ENCODE data around the gene ZNF474.
A peak's percentile ranks its signal among the peaks of the same experiment; 100 is the strongest.

ZNF474 gene

DNA sequence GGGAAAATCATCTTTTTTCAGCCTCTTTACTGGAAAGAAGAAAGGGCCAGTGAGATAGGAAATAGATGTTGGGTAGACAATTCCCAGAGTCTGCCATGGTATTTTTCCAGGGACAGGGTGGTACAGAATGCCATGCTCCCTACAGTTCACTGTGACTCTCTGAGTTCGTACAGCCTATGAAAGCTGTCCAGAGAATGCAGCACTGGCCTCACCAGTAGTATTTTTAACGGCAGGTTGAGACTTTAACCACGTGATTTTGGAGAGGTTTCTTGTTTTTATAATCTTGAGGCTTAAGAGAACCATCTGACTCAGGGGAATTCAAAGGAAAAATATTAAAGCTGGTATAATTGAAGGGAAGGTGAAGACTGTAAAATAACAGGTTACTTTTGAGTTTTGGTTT, 10.1 kb upstream of the ZNF474 start:
- DNase-seq, result no peak

DNA sequence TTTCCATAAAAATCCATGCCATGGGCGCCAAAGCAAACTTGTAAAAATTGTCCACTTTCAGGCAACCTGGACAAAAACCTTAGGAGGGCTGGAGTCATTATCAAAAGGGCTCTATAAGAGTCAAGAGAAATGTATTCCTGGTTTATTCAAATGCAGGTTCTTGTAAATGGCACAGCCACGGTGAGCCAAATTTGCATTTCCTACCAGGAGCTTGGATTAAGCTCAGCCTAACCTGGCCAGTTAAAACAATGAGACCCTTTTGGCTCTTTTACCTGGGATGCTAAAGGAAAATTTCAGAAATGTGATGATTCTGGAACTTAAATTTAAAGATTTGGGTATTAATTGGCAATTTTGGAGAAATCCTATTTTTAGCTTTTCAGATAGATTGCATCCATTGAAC, 8.9 kb upstream of the ZNF474 start:
- no peak for DNase-seq

DNA sequence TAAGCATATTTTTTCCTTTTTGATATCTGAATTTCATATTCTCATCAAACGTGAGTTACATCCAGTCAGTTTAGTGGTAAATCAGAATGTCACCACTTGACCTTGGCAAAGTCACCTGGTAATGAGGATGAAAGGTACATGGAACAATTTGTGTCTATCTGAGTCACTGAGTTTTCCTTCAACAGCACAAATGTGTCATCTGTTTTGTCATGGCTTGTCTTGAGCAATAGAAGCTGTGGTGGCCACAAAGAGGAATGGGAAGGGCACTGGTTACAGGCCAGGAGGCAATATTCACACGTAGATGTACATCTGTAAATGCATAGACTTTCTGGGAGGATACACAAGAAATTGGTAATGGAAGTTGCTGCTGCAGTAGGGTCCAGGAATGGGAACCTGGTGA, 8.4 kb upstream of the ZNF474 start:
- DNase-seq, result no peak

DNA sequence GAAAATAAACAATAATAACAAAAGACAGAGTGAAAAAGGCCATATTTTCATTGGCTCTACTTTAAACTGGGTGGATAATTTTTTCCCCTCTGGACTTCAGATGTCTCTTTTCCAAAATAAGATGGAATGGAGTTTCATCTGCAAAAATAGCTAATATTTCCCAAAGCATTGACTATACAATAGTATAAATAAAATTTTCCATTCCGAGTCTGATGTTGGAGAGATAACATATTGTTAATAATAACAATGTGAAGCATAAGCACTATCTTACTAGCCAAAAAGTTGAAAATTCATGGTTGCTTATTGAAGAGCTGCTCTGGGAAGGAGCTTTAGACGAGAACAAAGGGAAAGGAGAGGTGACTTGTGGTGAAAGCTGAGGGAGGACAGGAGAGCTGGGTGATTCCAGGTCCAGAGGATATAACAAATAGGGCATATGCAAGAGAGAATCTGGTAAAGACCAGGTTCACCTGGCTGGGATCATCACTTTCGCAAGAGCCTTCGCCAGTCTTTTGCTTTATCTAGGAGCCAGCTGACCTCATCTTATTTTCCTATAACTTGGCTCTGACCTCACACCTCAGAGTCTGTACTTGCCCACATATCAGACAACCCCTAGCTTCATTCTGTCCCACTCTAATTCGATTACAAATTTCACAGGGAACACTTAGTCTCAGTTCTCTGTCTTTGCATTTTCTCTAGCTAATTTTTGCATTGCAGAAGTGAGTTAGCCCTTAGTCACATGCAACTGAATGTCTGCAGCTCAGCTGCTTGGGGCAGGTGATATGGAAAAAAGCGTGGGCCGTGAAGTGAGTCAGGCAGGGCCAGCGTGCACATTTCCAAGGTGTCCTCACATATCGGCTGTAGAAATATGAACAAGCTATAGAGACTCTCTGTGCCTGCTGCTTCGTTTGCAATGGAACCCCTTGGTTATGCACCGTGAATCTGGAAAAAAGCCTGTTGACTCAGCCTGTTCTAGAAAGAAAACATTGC, 7.6 kb upstream of the ZNF474 start:
- DNase-seq, result no peak

DNA sequence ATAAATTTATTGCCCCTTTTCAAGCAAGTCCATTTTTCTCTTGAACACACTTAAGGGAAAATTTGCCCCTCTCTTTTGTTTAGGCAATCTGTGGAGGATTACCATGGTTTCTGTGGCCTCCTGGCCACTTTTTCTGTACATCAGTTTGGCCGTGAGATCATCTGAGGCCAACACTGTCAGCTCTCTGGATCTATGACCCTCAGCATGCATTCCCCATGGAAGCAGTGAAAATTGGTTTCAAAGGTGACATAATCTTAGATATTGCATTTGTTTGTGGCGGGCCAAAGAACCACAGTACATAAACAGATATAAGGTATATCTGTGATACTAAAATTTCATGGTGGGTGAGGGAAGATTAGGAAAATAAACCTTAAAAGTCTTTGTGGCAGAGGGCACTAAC, 4.6 kb upstream of the ZNF474 start:
- DNase-seq, result no peak

DNA sequence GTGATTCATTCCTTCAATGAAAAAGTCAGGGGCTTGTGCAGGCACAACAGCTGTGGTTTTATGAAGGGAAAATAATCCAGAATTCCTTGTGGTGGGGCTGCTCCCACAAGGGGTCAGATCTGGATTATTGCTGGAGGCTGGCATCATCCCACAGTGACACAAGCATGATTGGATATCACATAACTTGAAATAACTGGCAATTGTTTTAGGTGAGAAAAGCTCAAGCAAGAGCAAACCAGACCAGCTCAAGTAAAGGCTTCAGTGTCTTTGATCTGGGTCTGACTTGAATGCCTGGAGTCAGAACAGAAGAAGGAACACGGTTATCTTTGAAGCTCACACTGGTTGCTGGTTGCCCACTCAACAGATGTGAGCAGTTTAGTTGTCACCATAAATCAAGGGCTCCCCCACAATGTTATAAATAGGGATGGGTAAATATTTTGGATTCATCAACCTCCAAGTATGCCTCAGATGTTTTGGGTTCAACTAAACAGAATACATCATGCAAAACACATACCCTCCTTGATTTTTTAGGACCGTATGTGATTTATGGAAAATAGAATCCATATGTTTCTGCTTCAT, 3.1 kb upstream of the ZNF474 start:
- DNase-seq, result peak; percentile 45

DNA sequence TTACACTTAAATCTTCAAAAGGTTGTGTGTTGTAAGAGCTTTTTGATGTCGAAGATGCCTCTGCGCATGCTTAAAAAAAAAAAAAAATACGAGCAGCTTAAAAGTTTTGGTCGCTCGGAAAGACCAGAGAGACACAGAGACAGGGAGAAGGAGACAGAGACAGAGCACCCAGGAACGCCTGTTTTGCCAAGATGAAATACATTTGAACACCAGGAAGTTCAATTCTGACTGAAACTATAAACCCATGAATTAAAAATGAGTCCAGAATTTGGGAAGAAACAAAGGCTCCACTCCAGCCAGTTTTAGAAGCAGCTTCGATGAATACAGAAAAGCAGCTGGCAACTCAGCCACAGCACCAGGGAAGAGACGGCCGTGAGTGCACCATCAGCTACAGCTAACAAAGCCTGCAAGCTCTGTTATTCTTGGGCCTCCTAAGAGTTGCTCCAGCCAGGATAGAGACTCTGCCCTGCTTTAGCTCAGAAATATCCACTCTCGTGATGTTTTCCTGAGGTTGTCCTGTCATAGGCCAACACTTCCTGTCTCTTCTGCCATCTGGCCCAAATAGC, 2.5 kb upstream of the ZNF474 start:
- no peak for DNase-seq

DNA sequence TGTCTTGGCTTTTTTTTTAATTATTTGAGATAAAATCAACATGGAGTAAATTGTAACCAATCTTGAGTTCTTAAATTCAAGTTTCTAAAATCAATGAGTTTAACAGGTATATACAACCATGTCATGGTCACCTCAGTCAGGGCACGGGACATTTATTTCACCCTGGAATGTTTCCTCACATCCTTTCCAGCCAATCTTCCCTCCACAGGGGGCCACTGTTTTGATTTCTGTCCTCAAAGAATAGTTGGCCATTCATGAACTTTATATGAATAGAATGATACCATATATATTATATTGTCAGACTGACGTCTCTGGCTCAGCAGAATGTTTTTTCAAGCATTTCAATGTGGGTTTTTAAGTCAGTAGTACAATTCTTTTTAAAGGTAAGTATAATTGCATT, 806 bp downstream of the ZNF474 start:
- no peak for DNase-seq

DNA sequence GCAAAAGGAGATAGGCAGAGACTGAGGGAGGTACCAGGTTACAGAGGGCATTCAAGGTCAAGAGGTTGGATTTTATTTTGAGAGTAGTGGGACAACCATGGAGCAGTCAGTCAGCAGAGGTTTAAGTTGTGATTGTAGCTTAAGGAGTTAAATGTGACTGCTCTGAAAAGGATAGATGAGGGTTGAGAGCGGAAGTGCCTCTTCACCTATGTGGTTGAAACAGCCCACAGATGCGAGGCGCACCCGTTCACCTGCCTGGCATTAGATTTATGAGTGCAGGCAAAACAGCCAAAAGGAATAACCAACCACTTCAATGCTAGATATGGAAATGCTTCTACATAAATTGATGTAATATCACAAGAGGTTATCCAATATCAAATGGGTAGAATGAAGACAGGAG, 8.4 kb downstream of the ZNF474 start:
- DNase-seq, result no peak

DNA sequence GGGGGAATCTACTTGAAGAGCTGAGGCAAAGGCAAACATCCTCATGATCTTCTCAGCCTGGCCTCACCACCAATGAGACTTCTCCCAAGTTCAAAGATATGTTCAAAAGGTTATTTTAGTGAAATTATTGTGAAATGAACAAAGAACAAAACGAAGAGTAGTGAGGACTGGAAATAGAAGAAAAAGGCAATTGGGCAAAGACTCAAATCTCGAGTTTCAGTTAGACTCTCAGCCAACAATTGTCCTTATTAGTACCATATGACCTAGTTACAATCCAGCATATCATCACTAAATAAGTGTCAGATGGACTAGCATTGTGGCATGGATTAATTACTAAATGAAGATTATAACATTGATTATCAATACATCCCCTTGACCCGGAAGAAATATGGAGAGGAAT, 9.0 kb downstream of the ZNF474 start:
- DNase-seq, result no peak

DNA sequence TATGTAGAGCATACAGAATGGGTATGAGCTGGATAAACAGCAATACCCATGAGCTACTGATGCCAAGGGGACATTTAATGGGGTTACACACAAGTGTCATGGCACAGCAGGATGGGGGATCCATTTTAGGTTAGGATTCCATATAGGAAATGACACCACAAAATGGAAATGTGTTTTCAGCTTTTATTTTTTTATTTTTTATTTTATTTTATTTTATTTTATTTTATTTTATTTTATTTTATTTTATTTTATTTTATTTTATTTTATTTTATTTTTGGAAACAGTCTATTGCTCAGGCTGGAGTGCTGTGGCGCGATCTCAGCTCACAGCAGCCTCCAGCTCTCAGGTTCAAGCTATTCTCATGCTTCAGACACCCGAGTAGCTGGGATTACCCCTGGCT, 11.6 kb downstream of the ZNF474 start:
- DNase-seq, result no peak

DNA sequence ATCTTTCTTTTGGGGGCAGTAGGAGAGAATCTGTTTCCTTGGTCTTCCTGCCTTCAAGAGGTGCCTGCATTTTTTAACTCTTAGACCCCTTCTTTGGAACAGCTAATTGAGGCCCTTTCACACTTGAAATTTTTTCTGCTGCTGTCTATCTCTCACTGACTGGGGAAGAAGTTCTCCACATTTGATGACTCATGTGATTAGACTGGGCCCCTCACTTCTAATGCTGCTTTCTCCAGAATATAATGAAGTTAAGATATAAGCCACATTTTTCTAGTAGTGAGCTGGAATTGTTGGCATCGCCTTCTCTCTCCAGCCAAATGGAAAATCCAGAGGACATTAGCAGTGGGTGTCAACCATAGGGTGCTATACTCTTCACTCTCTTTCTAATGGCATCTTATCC, 12.4 kb downstream of the ZNF474 start:
- no peak for DNase-seq

DNA sequence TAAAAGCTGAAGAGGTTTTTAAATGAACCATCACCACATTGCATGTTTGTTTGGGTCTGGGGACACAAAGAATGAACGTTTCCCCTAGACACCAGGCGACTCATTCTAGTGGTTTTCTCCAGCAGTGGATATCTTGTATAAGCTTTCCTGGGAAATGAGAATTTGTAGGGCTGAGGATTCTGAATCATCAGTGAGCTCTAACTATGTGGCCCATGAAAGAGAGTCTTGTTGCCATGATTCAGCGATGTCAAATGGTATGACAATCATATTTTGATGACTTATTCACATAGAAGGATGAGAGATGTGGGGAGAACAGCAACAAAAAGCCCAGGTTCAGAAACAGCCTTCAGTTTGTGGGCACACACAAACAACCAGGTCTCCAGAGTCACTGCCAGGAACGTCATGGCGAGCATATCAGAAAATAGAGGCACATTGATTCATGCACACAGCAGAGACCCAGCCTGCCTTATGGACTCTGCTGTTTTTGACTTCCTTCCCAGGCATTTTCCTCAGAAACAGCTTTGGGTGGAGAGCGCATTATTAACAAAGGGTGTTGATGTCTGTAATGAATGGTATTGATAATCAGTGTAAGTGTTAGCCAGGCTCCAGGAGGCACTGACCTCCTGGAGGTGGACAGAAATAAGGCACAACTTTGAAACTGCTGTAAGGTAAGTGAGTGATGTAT, 13.3 kb downstream of the ZNF474 start:
- no peak for DNase-seq

DNA sequence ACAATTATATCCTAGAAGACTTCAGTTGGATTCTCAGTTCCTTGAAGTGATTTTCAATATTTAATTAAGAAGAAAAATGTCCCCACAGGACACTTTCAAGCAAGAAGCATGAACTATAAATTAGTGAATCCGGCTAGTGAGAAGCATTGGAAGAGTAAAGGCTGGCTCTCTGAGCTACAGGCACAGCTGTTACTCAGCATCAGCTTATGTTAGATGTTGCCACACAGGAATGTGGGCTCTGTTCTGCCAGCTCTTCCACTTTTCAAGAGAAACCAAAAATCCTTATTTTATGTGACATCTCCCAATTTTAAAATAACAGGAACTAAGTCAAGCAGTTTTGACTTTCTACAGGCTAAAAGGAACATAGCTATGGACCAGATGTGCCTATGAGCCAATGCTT, 14.9 kb downstream of the ZNF474 start:
- DNase-seq, result no peak

DNA sequence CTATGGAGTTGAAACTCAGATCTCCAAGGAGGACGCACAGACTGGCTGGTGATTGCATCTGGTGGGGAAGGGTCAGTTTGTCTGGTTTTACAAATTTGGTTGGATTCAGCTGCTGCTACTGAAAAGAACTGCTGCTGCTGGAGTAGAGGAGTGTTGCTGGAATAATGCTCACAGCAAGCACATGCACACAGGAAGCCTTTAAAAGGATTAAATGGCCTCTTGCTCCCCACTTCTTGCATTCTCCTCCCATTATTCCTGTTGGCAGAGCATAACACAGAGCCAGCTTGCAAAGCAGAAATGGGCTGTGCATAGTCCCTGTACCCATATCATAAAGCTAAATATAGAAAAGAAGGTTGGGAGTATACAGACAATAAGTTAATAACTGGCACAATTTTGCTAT, 16.6 kb downstream of the ZNF474 start:
- no peak for DNase-seq

DNA sequence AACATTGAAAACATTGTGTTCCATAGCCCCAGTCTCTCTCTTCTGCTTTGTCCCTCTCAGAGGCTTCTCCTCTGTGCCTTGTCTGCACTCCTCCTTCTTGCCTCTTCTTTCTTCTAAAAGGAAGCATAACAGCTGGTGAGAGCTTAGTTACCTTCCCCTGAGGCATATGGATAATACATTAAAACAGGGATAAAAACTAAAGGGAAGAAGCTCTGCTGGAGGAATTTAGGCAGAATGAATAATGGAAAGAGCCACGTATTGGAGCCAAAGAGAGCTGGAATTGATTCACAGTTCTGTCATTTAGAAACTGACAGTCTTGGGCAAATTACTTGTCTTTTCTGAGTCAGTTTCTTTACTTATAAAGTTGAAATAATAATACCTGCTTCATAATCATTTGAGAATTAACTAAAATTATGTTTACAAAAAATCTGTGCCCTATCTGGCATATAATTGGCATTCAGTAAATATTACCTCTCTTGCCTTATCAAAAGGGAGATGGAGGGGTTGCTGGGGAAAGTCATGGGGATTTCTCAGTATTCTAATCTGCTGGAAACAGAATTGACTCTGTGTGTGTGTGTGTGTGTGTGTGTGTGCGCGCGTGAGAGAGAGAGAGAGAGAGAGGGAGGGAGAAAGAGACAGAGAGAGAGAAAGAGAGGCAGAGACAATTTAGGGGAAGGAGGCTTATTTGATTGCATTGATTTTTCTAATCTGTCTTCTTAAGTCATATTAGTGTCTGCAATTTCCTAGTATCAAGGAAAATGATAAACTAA, 20.2 kb downstream of the ZNF474 start:
- DNase-seq, result no peak

DNA sequence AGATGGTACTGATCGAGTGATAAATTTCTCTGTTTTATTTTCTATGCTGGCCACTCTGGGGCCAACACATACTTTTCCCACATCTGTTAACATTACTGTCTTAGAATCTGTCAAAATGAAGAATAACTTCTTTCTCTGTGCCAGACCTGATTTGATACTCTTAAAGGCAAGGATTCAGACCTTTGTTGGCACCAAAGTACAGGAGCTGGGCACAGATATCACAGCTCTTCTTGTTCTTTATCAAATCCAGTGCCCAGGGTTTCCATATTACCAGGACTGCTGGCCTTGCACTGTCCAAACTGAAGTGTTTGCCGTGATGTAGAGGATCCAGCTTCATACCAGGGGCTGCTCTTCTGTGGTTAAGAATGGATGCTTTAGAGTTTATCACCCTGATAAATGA, 20.9 kb downstream of the ZNF474 start:
- DNase-seq, result no peak

DNA sequence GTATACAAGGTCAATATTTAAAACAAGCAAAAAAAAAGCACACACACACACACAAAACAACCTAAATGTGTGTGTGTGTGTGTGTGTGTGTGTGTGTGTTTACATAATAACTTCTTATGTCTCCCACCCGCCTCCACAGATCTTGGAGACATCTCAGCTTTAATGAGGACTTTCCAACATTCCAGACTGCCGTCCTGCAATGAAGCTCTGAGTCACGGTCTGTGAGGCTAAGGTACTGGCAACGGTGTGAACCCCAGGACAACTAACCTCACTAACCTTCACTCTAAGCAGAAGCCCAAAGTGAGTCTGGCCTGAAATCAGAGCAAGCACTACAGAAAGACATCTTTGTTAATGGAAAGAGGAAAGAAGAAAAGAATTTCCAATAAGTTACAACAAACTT, 22.3 kb downstream of the ZNF474 start:
- no peak for DNase-seq

DNA sequence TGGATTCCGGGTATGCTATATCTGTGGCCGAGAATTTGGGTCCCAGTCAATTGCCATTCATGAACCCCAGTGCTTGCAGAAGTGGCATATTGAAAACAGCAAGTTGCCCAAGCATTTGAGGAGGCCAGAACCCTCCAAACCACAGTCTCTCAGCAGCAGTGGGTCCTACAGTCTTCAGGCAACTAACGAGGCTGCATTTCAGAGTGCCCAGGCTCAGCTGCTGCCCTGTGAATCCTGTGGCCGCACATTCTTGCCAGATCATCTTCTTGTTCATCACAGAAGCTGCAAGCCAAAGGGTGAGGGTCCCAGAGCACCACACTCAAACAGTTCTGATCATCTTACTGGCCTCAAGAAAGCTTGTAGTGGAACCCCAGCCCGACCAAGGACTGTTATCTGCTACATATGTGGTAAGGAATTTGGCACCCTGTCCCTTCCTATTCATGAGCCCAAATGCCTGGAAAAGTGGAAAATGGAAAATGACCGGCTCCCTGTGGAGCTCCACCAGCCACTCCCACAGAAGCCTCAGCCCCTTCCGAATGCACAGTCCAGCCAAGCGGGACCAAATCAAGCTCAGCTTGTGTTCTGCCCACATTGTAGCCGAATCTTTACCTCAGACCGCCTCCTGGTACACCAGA, 23.0 kb downstream of the ZNF474 start:
- DNase-seq, result no peak

DNA sequence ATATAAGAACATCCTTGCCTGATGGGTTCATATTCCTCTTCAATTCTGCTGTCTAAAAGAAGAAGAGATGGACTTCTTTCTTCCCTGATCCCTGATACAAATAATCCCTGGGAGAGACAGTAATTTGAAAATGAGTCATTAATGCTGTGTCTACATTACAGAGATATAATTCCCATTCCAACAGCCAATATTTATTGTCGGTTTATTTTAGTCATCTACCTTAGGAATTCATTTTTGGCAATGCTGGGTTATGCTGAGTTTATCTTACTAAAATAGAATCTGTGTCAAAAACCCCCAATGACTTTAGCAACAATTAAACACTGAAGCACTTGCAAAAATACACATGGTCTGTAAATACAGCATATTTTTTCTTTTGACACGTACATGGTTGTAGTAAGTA, 23.9 kb downstream of the ZNF474 start:
- no peak for DNase-seq

DNA sequence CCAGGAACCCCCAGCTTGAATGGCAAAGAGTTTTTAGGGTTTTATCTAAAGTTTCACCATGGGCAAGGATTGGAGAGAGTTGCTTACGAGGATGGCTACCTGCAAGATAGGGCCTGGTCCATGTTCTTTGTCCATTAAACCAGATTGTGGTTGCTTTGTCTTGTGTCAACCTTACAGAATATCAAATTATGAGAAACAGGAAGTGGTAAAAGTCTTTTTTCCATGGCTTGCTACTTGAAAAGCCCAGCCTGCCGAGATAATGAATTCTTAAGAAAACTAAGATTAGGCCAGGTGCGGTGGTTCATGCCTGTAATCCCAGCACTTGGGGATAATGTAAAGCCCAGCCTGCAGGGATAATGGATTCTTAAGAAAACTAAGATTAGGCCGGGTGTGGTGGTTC, 24.4 kb downstream of the ZNF474 start:
- DNase-seq, result no peak

DNA sequence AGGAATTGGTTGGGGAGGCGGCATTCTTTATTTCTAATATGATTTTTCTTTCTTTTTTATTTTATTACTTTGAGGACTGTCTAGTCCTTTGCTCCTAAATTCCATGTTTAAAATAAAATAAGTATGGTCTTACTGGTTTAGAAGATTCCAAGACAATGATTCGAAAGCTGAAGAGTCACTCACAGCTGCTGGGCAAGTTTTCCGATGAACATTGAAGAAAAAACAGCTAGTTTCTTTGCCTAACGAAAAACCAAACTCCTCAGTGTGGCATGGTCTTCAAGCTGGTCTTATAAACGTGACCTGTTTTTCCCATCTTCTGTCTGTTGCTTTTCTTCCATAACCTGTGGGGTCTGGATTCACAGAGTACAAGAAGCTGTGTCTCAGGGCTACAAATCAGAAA, 25.1 kb downstream of the ZNF474 start:
- DNase-seq, result no peak
